Measurements from ENCODE around the gene KBTBD13. TPM values are rescaled to one million over a fixed set of nuclear protein-coding genes. Genes with fewer than 3 reads are reported as not detected.
A peak's percentile ranks its signal among the peaks of the same experiment; 100 is the strongest.

The KBTBD13 gene
- total RNA-seq, 4 donors from 2014 or later = not detected

DNA sequence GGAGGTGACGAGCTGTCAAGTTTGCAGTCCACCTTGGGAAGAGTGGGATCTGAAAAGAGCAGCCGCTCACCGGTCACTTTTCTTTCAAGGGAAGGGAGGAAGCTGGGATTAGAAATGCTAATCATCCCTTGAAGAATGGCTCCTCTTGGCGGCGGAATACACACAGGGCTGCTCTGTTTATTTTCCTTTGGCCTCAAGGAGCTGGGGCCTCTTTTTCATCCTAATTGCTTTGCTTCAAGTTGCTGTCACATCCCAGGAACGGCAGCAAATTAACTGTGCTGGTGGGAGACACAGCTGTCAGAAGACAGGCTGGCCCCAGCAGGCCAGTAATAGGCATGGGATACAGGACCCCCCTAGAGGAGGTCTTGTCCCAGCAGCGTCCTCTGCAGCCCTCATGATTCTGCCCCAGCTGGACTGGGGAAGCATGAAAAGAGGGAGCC lies 6.7 kb downstream of the KBTBD13 start:
- no peak overlapping the region for H3K4me3 ChIP-seq (replicated peaks in 1 of 3)
- no peaks in the 10 kb centered on the region for H3K27me3 ChIP-seq
- H3K36me3 ChIP-seq = no peaks in the 10 kb centered on the region
- TF ChIP-seq POLR2A (IDR thresholded peaks at IDR 0.05) (no peak), CTCF (IDR thresholded peaks at IDR 0.05) (peak in 1 of 6 experiments; percentile 10)
- H3K27ac ChIP-seq = peak overlapping the region in 1 of 3 donors; percentile 60
- WGBS, 2 donors = 48 to 55% methylated on average over 7 of the region's 7 CpGs
- intact Hi-C loops (cut with DNase I) = no loop called here
- H3K9me3 ChIP-seq = no peaks in the 10 kb centered on the region
- peaks cover 54 to 77% of the 10 kb centered on the region in 2 donors for H3K4me1 ChIP-seq
- no peak for DNase-seq

- Histone ChIP-seq H3K9me3 (no peaks in the 10 kb centered on the region), H3K4me1 (peaks cover 67 to 91% of the 10 kb centered on the region in 2 donors), H3K36me3 (no peaks in the 10 kb centered on the region), H3K27ac (peak overlapping the region; percentile 11 to 97 (median 84)), H3K4me3 (replicated peaks in 1 of 3) (no peak overlapping the region), H3K27me3 (no peaks in the 10 kb centered on the region)
- no peak for DNase-seq
- TF ChIP-seq POLR2A (IDR thresholded peaks at IDR 0.05) (no peak), CTCF (IDR thresholded peaks at IDR 0.05) (no peak)
- intact Hi-C loops (cut with DNase I) = no loop called here
- 88% methylated on average over 7 of the region's 7 CpGs for WGBS, 2 donors
Measured at GRCh38 chr15:65084500-65085206, 8.1 kb downstream of the KBTBD13 start.

GRCh38 chr15:65085207-65085753 lies 8.7 kb downstream of the KBTBD13 start:
- intact Hi-C loops (cut with DNase I) = no loop called here
- DNase-seq = peak; percentile 75 to 78
- Histone ChIP-seq H3K4me1 (peaks cover 71 to 97% of the 10 kb centered on the region in 2 donors), H3K27me3 (no peaks in the 10 kb centered on the region), H3K9me3 (no peaks in the 10 kb centered on the region), H3K4me3 (replicated peaks in 1 of 3) (no peak overlapping the region), H3K27ac (peak overlapping the region; percentile 84 to 97 (median 89)), H3K36me3 (no peaks in the 10 kb centered on the region)
- 65 to 73% methylated on average over 5 to 8 of the region's 8 CpGs for WGBS, 2 donors
- peak in 1 of 2 donors; percentile 2 for TF ChIP-seq POLR2A (IDR thresholded peaks at IDR 0.05)
- no peak for TF ChIP-seq CTCF (IDR thresholded peaks at IDR 0.05)

GRCh38 chr15:65085990-65086679 lies 9.6 kb downstream of the KBTBD13 start:
- Histone ChIP-seq H3K27ac (peak overlapping the region; percentile 84 to 97 (median 89)), H3K4me3 (replicated peaks in 1 of 3) (no peak overlapping the region), H3K9me3 (no peaks in the 10 kb centered on the region), H3K27me3 (no peaks in the 10 kb centered on the region), H3K36me3 (no peaks in the 10 kb centered on the region), H3K4me1 (peaks cover 66 to 90% of the 10 kb centered on the region in 2 donors)
- 80 to 82% methylated on average over 6 of the region's 6 CpGs for WGBS, 2 donors
- TF ChIP-seq POLR2A (IDR thresholded peaks at IDR 0.05) (no peak), CTCF (IDR thresholded peaks at IDR 0.05) (peak in 4 of 6 experiments; percentile 20 to 40 (median 35))
- intact Hi-C loops (cut with DNase I) = no loop called here
- peak; percentile 55 to 64 for DNase-seq
